ENCODE results near the gene GGNBP2.

GGNBP2 gene

GRCh38 chr17:36609498-36609862 lies 64.8 kb downstream of the GGNBP2 start:
- Mint-ChIP-seq H3K4me1 (peaks cover 8% of the 10 kb centered on the region), H3K27ac (no peak overlapping the region), H3K27me3 (ENCODE audit: low read depth) (peaks cover 24% of the 10 kb centered on the region), H3K36me3 (ENCODE audit: low read depth) (no peaks in the 10 kb centered on the region), H3K9me3 (no peaks in the 10 kb centered on the region), H3K4me3 (no peak overlapping the region)
- no peak for TF ChIP-seq CTCF (IDR thresholded peaks at IDR 0.05; ENCODE audit: unreplicated experiment in 3 of 3)

GRCh38 chr17:36610474-36610873 lies 65.8 kb downstream of the GGNBP2 start:
- Mint-ChIP-seq H3K27ac (no peak overlapping the region), H3K4me3 (no peak overlapping the region), H3K4me1 (peaks cover 16% of the 10 kb centered on the region), H3K9me3 (no peaks in the 10 kb centered on the region), H3K27me3 (ENCODE audit: low read depth) (peaks cover 25% of the 10 kb centered on the region), H3K36me3 (ENCODE audit: low read depth) (no peaks in the 10 kb centered on the region)
- no peak for TF ChIP-seq CTCF (IDR thresholded peaks at IDR 0.05; ENCODE audit: unreplicated experiment in 3 of 3)

- H3K36me3 Mint-ChIP-seq (ENCODE audit: low read depth), result no peaks in the 10 kb centered on the region
- peaks cover 16% of the 10 kb centered on the region for H3K4me1 Mint-ChIP-seq
- no peaks in the 10 kb centered on the region for H3K9me3 Mint-ChIP-seq
- H3K4me3 Mint-ChIP-seq, result no peak overlapping the region
- TF ChIP-seq CTCF (IDR thresholded peaks at IDR 0.05; ENCODE audit: unreplicated experiment in 3 of 3), result no peak
- H3K27ac Mint-ChIP-seq, result no peak overlapping the region
- peaks cover 25% of the 10 kb centered on the region for H3K27me3 Mint-ChIP-seq (ENCODE audit: low read depth)
These were observed 66.8 kb downstream of the GGNBP2 start for GRCh38 chr17:36611345-36612072.

- Mint-ChIP-seq H3K27ac (no peak overlapping the region), H3K4me3 (no peak overlapping the region), H3K9me3 (no peaks in the 10 kb centered on the region), H3K4me1 (peaks cover 16% of the 10 kb centered on the region), H3K27me3 (ENCODE audit: low read depth) (peaks cover 25% of the 10 kb centered on the region), H3K36me3 (ENCODE audit: low read depth) (no peaks in the 10 kb centered on the region)
- no peak for TF ChIP-seq CTCF (IDR thresholded peaks at IDR 0.05; ENCODE audit: unreplicated experiment in 3 of 3)
These were observed 67.6 kb downstream of the GGNBP2 start for GRCh38 chr17:36612323-36612722.

GRCh38 chr17:36613155-36613554 lies 68.4 kb downstream of the GGNBP2 start:
- Mint-ChIP-seq H3K36me3 (ENCODE audit: low read depth) (no peaks in the 10 kb centered on the region), H3K4me3 (no peak overlapping the region), H3K27me3 (ENCODE audit: low read depth) (peaks cover 21% of the 10 kb centered on the region), H3K9me3 (no peaks in the 10 kb centered on the region), H3K4me1 (peaks cover 16% of the 10 kb centered on the region), H3K27ac (no peak overlapping the region)
- no peak for TF ChIP-seq CTCF (IDR thresholded peaks at IDR 0.05; ENCODE audit: unreplicated experiment in 3 of 3)

- Mint-ChIP-seq H3K4me1 (peaks cover 16% of the 10 kb centered on the region), H3K27me3 (ENCODE audit: low read depth) (peaks cover 18% of the 10 kb centered on the region), H3K4me3 (no peak overlapping the region), H3K9me3 (no peaks in the 10 kb centered on the region), H3K36me3 (ENCODE audit: low read depth) (no peaks in the 10 kb centered on the region), H3K27ac (no peak overlapping the region)
- TF ChIP-seq CTCF (IDR thresholded peaks at IDR 0.05; ENCODE audit: unreplicated experiment in 3 of 3), result no peak
These were observed 69.4 kb downstream of the GGNBP2 start for GRCh38 chr17:36614081-36614480.

Data from nephron (organoid).